HepG2 (cell line): ENCODE measurements around the gene PROX1. TPM values are rescaled to one million over a fixed set of nuclear protein-coding genes. Genes with fewer than 3 reads are reported as not detected.

Source experiments
- ATAC-seq: fragments of 200-7000 bp; cut with Tn5 transposase; 3 replicates; pipeline ENCODE4 v1.9.1; 2020; ENCODE audit warnings: mild to moderate bottlenecking, moderate library complexity
- BruUV-seq: library from RNA; stranded (reverse); fragments of 400-500 nt; replicated peaks from 2 replicates; lab custom pipeline; 2021; lab: Mats Ljungman, UMichigan
- CTCF ChIA-PET: fragments of 300-600 bp; formaldehyde crosslinking; extraction: SDS; loops from one replicate; lab custom pipeline; 2021; ENCODE audit warnings: low total read pairs, inconsistent platforms, low intra/inter-chr PET ratio; lab: Yijun Ruan, JAX
- POLR2A ChIA-PET: fragments of 350-600 bp; sonication (Branson Sonifier 250); formaldehyde crosslinking; loops from one replicate; lab custom pipeline; 2020; ENCODE audit warnings: antibody characterized with exemption, inconsistent platforms; lab: Yijun Ruan, JAX
- DNase-seq: peaks from one replicate; pipeline ENCODE4 v3.0.0-alpha.2; 2015; ENCODE audit warnings: low spot score
- FAIRE-seq: peaks from 3 replicates; lab custom pipeline; 2011; peaks lifted over from hg19 to GRCh38; lab: Jason Lieb, UNC
- H2AFZ ChIP-seq: one replicate; pipeline ENCODE4 v1.6.1; 2011; ENCODE audit warnings: low read length, inconsistent platforms
- H3K27ac ChIP-seq: fragments of 300-600 bp; 3 replicates; pipeline ENCODE4 v1.8.0; 2011; ENCODE audit warnings: mixed run types, mild to moderate bottlenecking, mixed read lengths, low read length, inconsistent platforms; ENCODE audit not compliant: insufficient read depth; ENCODE audit errors: extremely low read length
- H3K27me3 ChIP-seq, 2 experiments: fragments of 200-600 bp in 1 of 2; 2 replicates in 1 of 2; 3 replicates in 1 of 2; pipeline versions ENCODE4 v1.6.0 to v1.8.0; 2011; ENCODE audit warnings: low read length in 2 of 2, mild to moderate bottlenecking in 2 of 2, moderate library complexity in 2 of 2, inconsistent platforms in 1 of 2; ENCODE audit not compliant: insufficient read depth in 2 of 2, control insufficient read depth in 1 of 2
- H3K36me3 ChIP-seq, 2 experiments: fragments of 200-600 bp in 1 of 2; replicated peaks in 1 of 2; 2 replicates in 1 of 2; 3 replicates in 1 of 2; pipeline versions ENCODE4 v1.5.1 to v1.8.0; 2011; ENCODE audit warnings: low read length in 2 of 2, inconsistent platforms in 1 of 2; ENCODE audit not compliant: insufficient read depth in 2 of 2, control insufficient read depth in 1 of 2
- H3K4me1 ChIP-seq: 2 replicates; pipeline ENCODE4 v1.5.1; 2012; ENCODE audit warnings: low read length, inconsistent platforms; ENCODE audit not compliant: insufficient read depth
- H3K4me2 ChIP-seq: 2 replicates; pipeline ENCODE4 v1.6.0; 2011; ENCODE audit warnings: low read depth, low read length, inconsistent platforms
- H3K4me3 ChIP-seq, 3 experiments: fragments of 200-600 bp in 1 of 3; sonication (generic), shearing (Covaris generic) in 1 of 3; replicated peaks in 1 of 3; 2 replicates each; pipeline ENCODE4 v1.5.1; 2011 to 2016; ENCODE audit warnings: low read length in 3 of 3, inconsistent platforms in 2 of 3, low read depth in 2 of 3, mild to moderate bottlenecking in 2 of 3, control low read depth in 1 of 3, mixed read lengths in 1 of 3; ENCODE audit not compliant: insufficient read depth in 1 of 3
- H3K79me2 ChIP-seq: one replicate; pipeline ENCODE4 v1.6.1; 2011; ENCODE audit warnings: low read length, inconsistent platforms; ENCODE audit not compliant: insufficient read depth
- H3K9ac ChIP-seq: 2 replicates; pipeline ENCODE4 v1.6.0; 2011; ENCODE audit warnings: mild to moderate bottlenecking, low read depth, low read length, inconsistent platforms; ENCODE audit not compliant: insufficient read depth
- H3K9me3 ChIP-seq: 2 replicates; pipeline ENCODE4 v1.5.1; 2012; ENCODE audit warnings: mild to moderate bottlenecking, low read length
- H4K20me1 ChIP-seq: 2 replicates; pipeline ENCODE4 v1.6.0; 2011; ENCODE audit warnings: inconsistent platforms, mild to moderate bottlenecking, low read length, moderate library complexity; ENCODE audit not compliant: insufficient read depth
- ATF1 ChIP-seq: IDR thresholded peaks from 2 replicates; pipeline ENCODE4 v1.6.1; 2016; ENCODE audit warnings: mild to moderate bottlenecking, control low read depth
- ELF4 ChIP-seq: sonication (generic); formaldehyde crosslinking; IDR thresholded peaks from 2 replicates; pipeline ENCODE4 v1.5.0; 2020; ENCODE audit warnings: missing genetic modification reagents, mild to moderate bottlenecking, moderate library complexity, borderline replicate concordance
- GABPA ChIP-seq, 2 experiments: IDR thresholded peaks; 2 replicates each; pipeline ENCODE4 v1.6.1; 2011 to 2016; ENCODE audit warnings: low read depth in 2 of 2, low read length in 1 of 2, missing biosample characterization in 1 of 2, missing genetic modification characterization in 1 of 2
- HNRNPL ChIP-seq: fragments of 200-400 bp; formaldehyde crosslinking; IDR thresholded peaks from 2 replicates; pipeline ENCODE4 v1.6.1; 2017; ENCODE audit warnings: mild to moderate bottlenecking, low read depth, low read length
- MAFG ChIP-seq: sonication (generic); formaldehyde crosslinking; IDR thresholded peaks from 2 replicates; pipeline ENCODE4 v1.5.1; 2020; ENCODE audit warnings: mild to moderate bottlenecking, missing genetic modification reagents
- MAZ ChIP-seq, 2 experiments: sonication (generic) in 1 of 2; formaldehyde crosslinking in 1 of 2; IDR thresholded peaks; 2 replicates each; pipeline versions ENCODE4 v1.5.0 to v1.6.1; 2012 to 2020; ENCODE audit warnings: low read depth in 2 of 2, mild to moderate bottlenecking in 2 of 2, borderline replicate concordance in 1 of 2, improper control_type of control experiment in 1 of 2, low read length in 1 of 2, missing genetic modification reagents in 1 of 2, moderate library complexity in 1 of 2
- MEF2D ChIP-seq: sonication (generic); formaldehyde crosslinking; IDR thresholded peaks from 2 replicates; pipeline ENCODE4 v1.5.1; 2020; ENCODE audit warnings: mild to moderate bottlenecking, missing genetic modification reagents
- NFYC ChIP-seq: IDR thresholded peaks from 2 replicates; pipeline ENCODE4 v1.6.1; 2016; ENCODE audit warnings: missing genetic modification reagents, missing compliant biosample characterization
- NR2F1 ChIP-seq, 2 experiments: fragments of 450-650 bp in 1 of 2; formaldehyde crosslinking in 1 of 2; IDR thresholded peaks; 2 replicates each; pipeline versions ENCODE4 v1.5.0 to v1.6.1; 2016 to 2020; ENCODE audit warnings: mild to moderate bottlenecking in 1 of 2, missing compliant biosample characterization in 1 of 2, missing genetic modification reagents in 1 of 2, moderate library complexity in 1 of 2
- ONECUT2 ChIP-seq: sonication (generic); formaldehyde crosslinking; IDR thresholded peaks from 2 replicates; pipeline ENCODE4 v1.4.0; 2020; ENCODE audit warnings: missing genetic modification reagents
- PRDM10 ChIP-seq: sonication (generic); formaldehyde crosslinking; IDR thresholded peaks from 2 replicates; pipeline ENCODE4 v1.4.0; 2020; ENCODE audit warnings: low read depth, missing genetic modification reagents
- XRCC5 ChIP-seq: fragments of 200-400 bp; formaldehyde crosslinking; optimal IDR thresholded peaks from 2 replicates; pipeline ENCODE3; 2017; ENCODE audit warnings: mild to moderate bottlenecking, low read length
- ZMYM3 ChIP-seq: sonication (generic); formaldehyde crosslinking; IDR thresholded peaks from 2 replicates; pipeline ENCODE4 v1.5.1; 2020; ENCODE audit warnings: mild to moderate bottlenecking, missing genetic modification reagents
- ZMYM4 ChIP-seq: sonication (generic); formaldehyde crosslinking; IDR thresholded peaks from 2 replicates; pipeline ENCODE4 v1.8.1; 2023; ENCODE audit warnings: mild to moderate bottlenecking, missing genetic modification reagents
- ZNF362 ChIP-seq: sonication (generic); formaldehyde crosslinking; IDR thresholded peaks from 2 replicates; pipeline ENCODE4 v1.4.0; 2020; ENCODE audit warnings: missing genetic modification reagents, mild to moderate bottlenecking, borderline replicate concordance
- ZNF576 ChIP-seq: sonication (generic); formaldehyde crosslinking; IDR thresholded peaks from 2 replicates; pipeline ENCODE4 v1.4.0; 2020; ENCODE audit warnings: mild to moderate bottlenecking, missing genetic modification reagents
- ZNF644 ChIP-seq: IDR thresholded peaks from 2 replicates; pipeline ENCODE4 v1.6.1; 2016; ENCODE audit warnings: low read depth
- ZNF678 ChIP-seq: sonication (generic); formaldehyde crosslinking; IDR thresholded peaks from 2 replicates; pipeline ENCODE4 v1.4.0; 2020; ENCODE audit warnings: mild to moderate bottlenecking, missing genetic modification reagents
- WGBS: methylation state at CpG from one replicate; pipeline ENCODE4 v1.1.6; 2017; ENCODE audit warnings: low lambda C conversion rate; 5-methylcytosine and 5-hydroxymethylcytosine counted together
- in situ Hi-C: cut with HindIII; loops from 2 replicates; pipeline ENCODE4 v1.10.0; 2017; ENCODE audit warnings: low pct_unique_long_range_greater_than_20kb; ENCODE audit not compliant: extremely low pct_ligation_motif_present
- intact Hi-C: fragments of 100-400 bp; cut with micrococcal nuclease; formaldehyde crosslinking; loops from one replicate; pipeline ENCODE4 v1.10.0; 2022; ENCODE audit not compliant: unreplicated experiment
- polyA plus RNA-seq, 8 experiments: library from polyadenylated mRNA; depleted of rRNA in 3 of 8; stranded (reverse) in 7 of 8; unstranded in 1 of 8; fragments of >200 nt; fragmentation: Illumina TruSeq in 4 of 8; extraction: Trizol in 4 of 8; gene quantifications; 2 replicates each; pipeline versions ENCODE4 v1.2.1 to v1.2.3, GENCODE V29; 2011 to 2016; ENCODE audit warnings: low read depth in 4 of 8, missing spikeins in 1 of 8, mixed read lengths in 1 of 8; ENCODE audit not compliant: insufficient read depth in 1 of 8
- total RNA-seq, 5 experiments: library from RNA; depleted of rRNA; stranded (reverse); fragments of >200 nt; fragmentation: Illumina TruSeq; extraction: Trizol; gene quantifications; 2 replicates each; pipeline ENCODE4 v1.2.3, GENCODE V29; 2016; ENCODE audit warnings: low read depth in 1 of 5

PROX1 gene
- total and polyA plus RNA-seq, 2 of the 13 experiments (the other 11 are each of a cell fraction or from before 2014, with no cell fraction given): 12.3 to 30.2 TPM

- peak; percentile 62 for ATAC-seq
- peaks cover 64% of the 10 kb centered on the region for H3K79me2 ChIP-seq
- in situ Hi-C loops: loop anchor here (10.0 to 25.0 kb wide), 3 partner anchors 423 to 750 kb away; no protein-coding TSS in a partner anchor
- POLR2A ChIA-PET: interaction anchor here (0.6 to 4.7 kb wide), 39 partner anchors 10 to 858 kb away, joined by 3 to 107 read pairs (median 5); partner anchors contain the start of gene SMYD2
- 1% methylated on average over 35 of the region's 35 CpGs for WGBS
- peaks cover 56% of the 10 kb centered on the region for H3K4me1 ChIP-seq
- intact Hi-C loops: loop anchor here (1.0 to 10.0 kb wide), 6 partner anchors 40 to 745 kb away; no protein-coding TSS in a partner anchor
- H3K9ac ChIP-seq: peak overlapping the region; percentile 79
- CTCF ChIA-PET: interaction anchor here (0.7 kb wide), 1 partner anchor 136 kb away, joined by 4 read pairs; no protein-coding TSS in a partner anchor
- H4K20me1 ChIP-seq: peaks cover 10% of the 10 kb centered on the region
- H3K9me3 ChIP-seq: no peaks in the 10 kb centered on the region
- H3K4me2 ChIP-seq: peak overlapping the region; percentile 93
- H3K27ac ChIP-seq: peak overlapping the region; percentile 72
- peak overlapping the region; percentile 82 to 94 (median 84) for H3K4me3 ChIP-seq
- no TSS peak for BruUV-seq
- no peaks in the 10 kb centered on the region for H3K36me3 ChIP-seq
- H3K27me3 ChIP-seq: no peaks in the 10 kb centered on the region; a peak in 1 of 5 replicates
- H2AFZ ChIP-seq: no peak overlapping the region
- FAIRE-seq: peak; percentile 72
- DNase-seq: peak; percentile 87
- TF ChIP-seq ZNF576 (CRISPR knock-in tag): no peak
- TF ChIP-seq ATF1 (CRISPR knock-in tag): peak; percentile 85
- TF ChIP-seq ZNF644 (CRISPR knock-in tag): no peak
- no peak for TF ChIP-seq ONECUT2 (CRISPR knock-in tag)
- 0 out of 2 replicates have a peak, but pooled peaks have one; percentile 1 for TF ChIP-seq ZMYM3 (CRISPR knock-in tag)
- peak; percentile 58; the same call in 1 of the 2 replicates for TF ChIP-seq ZNF362 (CRISPR knock-in tag)
- no peak; the same call in 1 of the 2 replicates for TF ChIP-seq PRDM10 (CRISPR knock-in tag)
- 0 out of 2 replicates have a peak, but pooled peaks have one; percentile 3 for TF ChIP-seq HNRNPL
- TF ChIP-seq XRCC5: peak; percentile 67
- TF ChIP-seq NFYC (CRISPR knock-in tag): peak; percentile 68
- no peak for TF ChIP-seq NR2F1 (CRISPR knock-in tag; IDR thresholded peaks at IDR 0.05)
- TF ChIP-seq MAZ (IDR thresholded peaks at IDR 0.05; ENCODE audit: borderline replicate concordance, low read depth, low read length): 0 out of 2 replicates have a peak, but pooled peaks have one; percentile 11
- TF ChIP-seq MAZ (CRISPR knock-in tag; IDR thresholded peaks at IDR 0.05; ENCODE audit: low read depth): no peak
- TF ChIP-seq GABPA (IDR thresholded peaks at IDR 0.05; ENCODE audit: low read depth, low read length): no peak; the same call in 1 of the 2 replicates
- peak; percentile 74 for TF ChIP-seq GABPA (CRISPR knock-in tag; IDR thresholded peaks at IDR 0.05; ENCODE audit: low read depth)
- TF ChIP-seq MAFG: no peak
- peak; percentile 71; the same call in 1 of the 2 replicates for TF ChIP-seq ZMYM4 (CRISPR knock-in tag)
- 0 out of 2 replicates have a peak, but pooled peaks have one; percentile 22 for TF ChIP-seq ELF4 (CRISPR knock-in tag)
- TF ChIP-seq MEF2D (CRISPR knock-in tag): no peak
- TF ChIP-seq ZNF678 (CRISPR knock-in tag): no peak
Measured at GRCh38 chr1:213987422-213987926, 299 bp upstream of the PROX1 start.
